ENCODE measurements around the gene ZNF619. TPM values are rescaled to one million over a fixed set of nuclear protein-coding genes. Genes with fewer than 3 reads are reported as not detected.

The ZNF619 gene
- total and polyA plus RNA-seq, 2 of the 13 experiments (the other 11 are each of a cell fraction or from before 2014, with no cell fraction given), result 0.83 to 5.2 TPM

DNA sequence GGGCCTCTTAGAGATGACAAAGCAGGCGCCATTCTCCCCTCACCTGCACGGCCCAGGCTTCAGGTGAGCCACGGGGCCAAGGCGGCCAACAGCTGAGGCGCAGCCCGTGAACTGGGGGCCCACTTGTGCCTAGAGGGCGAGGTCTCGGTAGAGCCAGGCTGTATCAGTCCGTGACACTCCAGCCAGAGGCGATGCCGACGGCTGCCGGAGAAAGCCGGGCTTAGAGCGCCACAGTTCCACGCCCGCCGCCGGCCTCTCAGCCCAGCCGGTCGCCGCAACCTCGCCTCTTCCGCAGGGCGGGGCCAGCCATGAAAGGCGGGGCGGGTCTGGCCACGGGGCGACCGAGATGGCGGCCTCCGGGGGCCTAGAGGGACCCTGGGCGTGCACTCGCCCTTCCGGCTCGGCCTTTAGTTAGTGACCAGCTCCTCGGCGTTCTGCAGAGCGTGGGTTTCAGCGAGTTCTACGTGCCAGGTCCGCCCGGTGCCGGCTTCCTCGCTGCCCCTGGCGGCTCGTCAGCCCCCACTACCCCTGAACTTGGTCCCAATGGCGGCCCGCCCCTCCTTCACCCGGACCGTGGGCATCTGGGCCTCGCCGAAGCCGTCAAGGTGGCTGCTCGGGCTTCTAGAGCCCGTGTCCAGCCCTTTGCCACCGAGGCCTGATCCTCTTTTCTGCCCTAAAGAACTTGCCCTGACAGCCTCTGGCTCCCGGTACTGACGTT is 47.8 kb downstream of the ZNF619 start, which contains the start of gene ZNF621 (continued):
- peak; percentile 83; the same call in 1 of the 2 replicates for TF ChIP-seq ZNF414 (CRISPR knock-in tag; IDR thresholded peaks at IDR 0.05)
- no peak; the same call in 1 of the 2 replicates for TF ChIP-seq RERE (CRISPR knock-in tag; IDR thresholded peaks at IDR 0.05; ENCODE audit: low read depth)
- peak; percentile 96 for TF ChIP-seq POLR2G (IDR thresholded peaks at IDR 0.05; ENCODE audit: low read depth, low read length)
- TF ChIP-seq, protein P1, sequence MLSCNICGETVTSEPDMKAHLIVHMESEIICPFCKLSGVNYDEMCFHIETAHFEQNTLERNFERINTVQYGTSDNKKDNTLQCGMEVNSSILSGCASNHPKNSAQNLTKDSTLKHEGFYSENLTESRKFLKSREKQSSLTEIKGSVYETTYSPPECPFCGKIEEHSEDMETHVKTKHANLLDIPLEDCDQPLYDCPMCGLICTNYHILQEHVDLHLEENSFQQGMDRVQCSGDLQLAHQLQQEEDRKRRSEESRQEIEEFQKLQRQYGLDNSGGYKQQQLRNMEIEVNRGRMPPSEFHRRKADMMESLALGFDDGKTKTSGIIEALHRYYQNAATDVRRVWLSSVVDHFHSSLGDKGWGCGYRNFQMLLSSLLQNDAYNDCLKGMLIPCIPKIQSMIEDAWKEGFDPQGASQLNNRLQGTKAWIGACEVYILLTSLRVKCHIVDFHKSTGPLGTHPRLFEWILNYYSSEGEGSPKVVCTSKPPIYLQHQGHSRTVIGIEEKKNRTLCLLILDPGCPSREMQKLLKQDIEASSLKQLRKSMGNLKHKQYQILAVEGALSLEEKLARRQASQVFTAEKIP (CRISPR knock-in tag; IDR thresholded peaks at IDR 0.05; ENCODE audit: borderline replicate concordance), result no peak
- no peak for TF ChIP-seq ZNF337 (CRISPR knock-in tag; IDR thresholded peaks at IDR 0.05; ENCODE audit: borderline replicate concordance, low read depth)
- TF ChIP-seq DPF2 (CRISPR knock-in tag; IDR thresholded peaks at IDR 0.05; ENCODE audit: borderline replicate concordance, low read depth), result no peak
- TF ChIP-seq RNF219 (CRISPR knock-in tag; IDR thresholded peaks at IDR 0.05), result no peak
- 0 out of 2 replicates have a peak, but pooled peaks have one; percentile 11 for TF ChIP-seq ZNF7 (CRISPR knock-in tag; IDR thresholded peaks at IDR 0.05)
- TF ChIP-seq SUZ12 (IDR thresholded peaks at IDR 0.05; ENCODE audit: low read depth, low read length), result no peak
- TF ChIP-seq ZNF138 (CRISPR knock-in tag; IDR thresholded peaks at IDR 0.05; ENCODE audit: low read depth), result no peak; the same call in 1 of the 2 replicates
- TF ChIP-seq LBX2 (CRISPR knock-in tag; IDR thresholded peaks at IDR 0.05; ENCODE audit: borderline replicate concordance), result peak; percentile 83; the same call in 1 of the 2 replicates
- TF ChIP-seq RFXAP (CRISPR knock-in tag; IDR thresholded peaks at IDR 0.05; ENCODE audit: borderline replicate concordance), result peak; percentile 57; the same call in 1 of the 2 replicates
- no peak for TF ChIP-seq SMARCE1 (IDR thresholded peaks at IDR 0.05; ENCODE audit: borderline replicate concordance)
- no peak for TF ChIP-seq ZBTB20 (CRISPR knock-in tag; IDR thresholded peaks at IDR 0.05; ENCODE audit: borderline replicate concordance, low read depth)
- TF ChIP-seq HMG20A (CRISPR knock-in tag; IDR thresholded peaks at IDR 0.05; ENCODE audit: borderline replicate concordance), result peak; percentile 23; the same call in 1 of the 2 replicates
- peak; percentile 72; the same call in 1 of the 2 replicates for TF ChIP-seq ISL2 (CRISPR knock-in tag; IDR thresholded peaks at IDR 0.05)
- TF ChIP-seq ZNF34 (CRISPR knock-in tag; IDR thresholded peaks at IDR 0.05; ENCODE audit: borderline replicate concordance), result 0 out of 2 replicates have a peak, but pooled peaks have one; percentile 46

All from HepG2 (cell line).